Hepatocyte (in vitro differentiated cells): ENCODE results near the gene TTLL3. TPM values are rescaled to one million over a fixed set of nuclear protein-coding genes. Genes with fewer than 3 reads are reported as not detected.
A peak's percentile ranks its signal among the peaks of the same experiment; 100 is the strongest.

ENCODE experiments used
- DNase-seq: peaks from one replicate; pipeline ENCODE4 v3.0.0-alpha.2; 2016; ENCODE audit warnings: low spot score
- H2AFZ ChIP-seq: fragments of 200-600 bp; sonication (generic); 2 replicates; pipeline ENCODE4 v1.6.0; 2016; ENCODE audit warnings: antibody characterized with exemption, mild to moderate bottlenecking
- H3K27ac ChIP-seq: fragments of 200-600 bp; sonication (generic); 2 replicates; pipeline ENCODE4 v1.5.1; 2016; ENCODE audit warnings: mild to moderate bottlenecking
- H3K27me3 ChIP-seq: fragments of 200-600 bp; sonication (generic); 2 replicates; pipeline ENCODE4 v1.6.1; 2016
- H3K36me3 ChIP-seq: fragments of 200-600 bp; sonication (generic); replicated peaks from 2 replicates; pipeline ENCODE4 v1.5.1; 2016; ENCODE audit warnings: low read depth; ENCODE audit not compliant: insufficient read depth
- H3K4me1 ChIP-seq: fragments of 200-600 bp; sonication (generic); 2 replicates; pipeline ENCODE4 v1.5.1; 2016; ENCODE audit warnings: mild to moderate bottlenecking, moderate library complexity; ENCODE audit not compliant: insufficient read depth
- H3K4me2 ChIP-seq: fragments of 200-600 bp; sonication (generic); 2 replicates; pipeline ENCODE4 v1.6.0; 2016
- H3K4me3 ChIP-seq: fragments of 200-600 bp; sonication (generic); 2 replicates; pipeline ENCODE4 v1.5.1; 2016; ENCODE audit warnings: mild to moderate bottlenecking
- H3K79me2 ChIP-seq: fragments of 200-600 bp; sonication (generic); 2 replicates; pipeline ENCODE4 v1.6.0; 2017; ENCODE audit warnings: mild to moderate bottlenecking
- H3K9me2 ChIP-seq: fragments of 200-600 bp; sonication (generic); replicated peaks from 2 replicates; pipeline ENCODE4 v1.6.0; 2017; ENCODE audit warnings: mild to moderate bottlenecking; ENCODE audit not compliant: insufficient read depth
- H3K9me3 ChIP-seq: fragments of 200-600 bp; sonication (generic); 2 replicates; pipeline ENCODE4 v1.5.1; 2016; ENCODE audit warnings: low read depth, mild to moderate bottlenecking
- H4K20me1 ChIP-seq: fragments of 200-600 bp; sonication (generic); 2 replicates; pipeline ENCODE4 v1.6.0; 2016; ENCODE audit warnings: mild to moderate bottlenecking; ENCODE audit not compliant: insufficient read depth, poor library complexity, severe bottlenecking
- CTCF ChIP-seq: fragments of 200-600 bp; sonication (generic); IDR thresholded peaks from 2 replicates; pipeline ENCODE4 v1.5.1; 2016; ENCODE audit warnings: antibody characterized with exemption, mild to moderate bottlenecking; ENCODE audit not compliant: poor library complexity
- EZH2 ChIP-seq: fragments of 200-600 bp; sonication (generic); IDR thresholded peaks from 2 replicates; pipeline ENCODE4 v1.6.1; 2016; ENCODE audit warnings: antibody characterized with exemption, mild to moderate bottlenecking, borderline replicate concordance
- EZH2phosphoT487 ChIP-seq: fragments of 200-600 bp; sonication (generic); IDR thresholded peaks from one replicate; pipeline ENCODE4 v1.6.1; 2018; ENCODE audit warnings: antibody characterized with exemption, mild to moderate bottlenecking, low read depth, moderate library complexity; ENCODE audit not compliant: unreplicated experiment, severe bottlenecking
- WGBS: methylation state at CpG from one replicate; pipeline ENCODE4 v1.1.6; 2016; ENCODE audit warnings: low lambda C conversion rate; ENCODE audit errors: missing lambda C conversion rate; 5-methylcytosine and 5-hydroxymethylcytosine counted together
- polyA plus RNA-seq: library from polyadenylated mRNA; unstranded; fragments of >200 nt; fragmentation: Nextera tagmentation; extraction: Ambion mirVana; gene quantifications from 2 replicates; pipeline ENCODE4 v1.2.1, GENCODE V29; 2016
- total RNA-seq: library from RNA; depleted of rRNA; stranded (reverse); fragments of >200 nt; gene quantifications from 2 replicates; pipeline ENCODE4 v1.2.3, GENCODE V29; 2014

TTLL3 gene
- total and polyA plus RNA-seq, 2 experiments from 2014 or later: 21.5 to 27.4 TPM

GRCh38 chr3:9800529-9800928 is 9.5 kb upstream of the TTLL3 start:
- H3K79me2 ChIP-seq: peaks cover 31% of the 10 kb centered on the region
- no peak overlapping the region for H3K4me2 ChIP-seq
- H3K4me1 ChIP-seq: no peaks in the 10 kb centered on the region
- H4K20me1 ChIP-seq: peaks cover 3% of the 10 kb centered on the region
- DNase-seq: no peak
- H3K27ac ChIP-seq: no peak overlapping the region
- no peak overlapping the region for H2AFZ ChIP-seq
- no peak overlapping the region for H3K4me3 ChIP-seq
- TF ChIP-seq CTCF (peak; percentile 30), EZH2phosphoT487 (no peak), EZH2 (no peak)
- no peaks in the 10 kb centered on the region for H3K27me3 ChIP-seq
- H3K9me3 ChIP-seq: no peaks in the 10 kb centered on the region
- 88% methylated on average over 5 of the region's 5 CpGs for WGBS
- H3K9me2 ChIP-seq: no peaks in the 10 kb centered on the region
- H3K36me3 ChIP-seq: peaks cover 6% of the 10 kb centered on the region

GRCh38 chr3:9803494-9803893 is 6.6 kb upstream of the TTLL3 start:
- Histone ChIP-seq H3K79me2 (peaks cover 3% of the 10 kb centered on the region), H3K36me3 (peaks cover 6% of the 10 kb centered on the region), H3K9me3 (no peaks in the 10 kb centered on the region), H4K20me1 (no peaks in the 10 kb centered on the region), H3K9me2 (no peaks in the 10 kb centered on the region), H2AFZ (no peak overlapping the region), H3K4me2 (no peak overlapping the region), H3K27ac (no peak overlapping the region), H3K4me1 (no peaks in the 10 kb centered on the region), H3K27me3 (no peaks in the 10 kb centered on the region), H3K4me3 (no peak overlapping the region)
- no peak for DNase-seq
- 85% methylated on average over 1 of the region's 1 CpG for WGBS
- TF ChIP-seq CTCF (no peak), EZH2phosphoT487 (no peak), EZH2 (no peak)

GRCh38 chr3:9804996-9805395 is 5.1 kb upstream of the TTLL3 start:
- Histone ChIP-seq H4K20me1 (no peaks in the 10 kb centered on the region), H2AFZ (no peak overlapping the region), H3K79me2 (no peaks in the 10 kb centered on the region), H3K27me3 (no peaks in the 10 kb centered on the region), H3K9me2 (no peaks in the 10 kb centered on the region), H3K27ac (no peak overlapping the region), H3K36me3 (peaks cover 6% of the 10 kb centered on the region), H3K9me3 (no peaks in the 10 kb centered on the region), H3K4me3 (no peak overlapping the region), H3K4me2 (no peak overlapping the region), H3K4me1 (peaks cover 7% of the 10 kb centered on the region)
- WGBS: 96% methylated on average over 5 of the region's 5 CpGs
- DNase-seq: no peak
- TF ChIP-seq EZH2phosphoT487 (no peak), EZH2 (no peak)

GRCh38 chr3:9806137-9806536 is 3.9 kb upstream of the TTLL3 start:
- Histone ChIP-seq H3K79me2 (no peaks in the 10 kb centered on the region), H3K9me3 (no peaks in the 10 kb centered on the region), H3K4me1 (peaks cover 14% of the 10 kb centered on the region), H3K9me2 (no peaks in the 10 kb centered on the region), H3K4me2 (no peak overlapping the region), H3K27ac (no peak overlapping the region), H3K27me3 (no peaks in the 10 kb centered on the region), H3K36me3 (peaks cover 5% of the 10 kb centered on the region), H4K20me1 (no peaks in the 10 kb centered on the region), H3K4me3 (no peak overlapping the region), H2AFZ (no peak overlapping the region)
- WGBS: 98% methylated on average over 12 of the region's 12 CpGs
- DNase-seq: no peak
- no peak for TF ChIP-seq EZH2phosphoT487
- TF ChIP-seq EZH2: no peak
- no peak for TF ChIP-seq CTCF
